Measurements from ENCODE around the gene RXYLT1.
"Not testable (repeated sequence)": the region's sequence is repeated elsewhere in the genome, so short reads cannot be mapped to it uniquely, and the experiment has no call there.

The RXYLT1 gene

DNA sequence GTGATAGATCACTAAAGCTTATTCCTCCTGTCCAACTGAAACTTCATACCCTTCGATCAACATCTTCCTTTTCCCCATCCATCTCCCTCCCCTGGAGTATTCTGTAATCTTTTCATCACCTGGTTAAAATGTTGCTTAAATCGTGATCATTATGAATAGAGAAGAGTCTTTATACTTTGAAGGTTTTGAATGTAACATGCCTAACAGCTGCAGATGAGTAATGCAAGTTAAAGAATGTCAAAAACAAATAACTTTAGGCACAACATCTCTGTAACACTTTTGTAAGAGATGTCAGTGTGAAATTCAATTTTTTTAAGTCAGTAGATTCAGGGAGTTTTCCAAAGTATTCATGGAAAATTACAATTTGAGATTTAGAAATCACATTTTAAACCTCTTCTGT, 25.0 kb downstream of the RXYLT1 start:
- no peak for DNase-seq

- DNase-seq = no peak
These were observed 26.3 kb downstream of the RXYLT1 start for GRCh38 chr12:63805704-63806672.

DNA sequence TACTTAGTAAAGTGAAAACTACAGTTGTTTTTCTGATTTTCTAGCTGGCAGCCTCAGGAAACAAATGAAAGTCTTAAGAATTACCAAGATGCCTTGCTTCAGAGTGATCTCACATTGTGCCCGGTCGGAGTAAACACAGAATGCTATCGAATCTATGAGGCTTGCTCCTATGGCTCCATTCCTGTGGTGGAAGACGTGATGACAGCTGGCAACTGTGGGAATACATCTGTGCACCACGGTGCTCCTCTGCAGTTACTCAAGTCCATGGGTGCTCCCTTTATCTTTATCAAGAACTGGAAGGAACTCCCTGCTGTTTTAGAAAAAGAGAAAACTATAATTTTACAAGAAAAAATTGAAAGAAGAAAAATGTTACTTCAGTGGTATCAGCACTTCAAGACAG, 28.9 kb downstream of the RXYLT1 start:
- no peak for DNase-seq

DNA sequence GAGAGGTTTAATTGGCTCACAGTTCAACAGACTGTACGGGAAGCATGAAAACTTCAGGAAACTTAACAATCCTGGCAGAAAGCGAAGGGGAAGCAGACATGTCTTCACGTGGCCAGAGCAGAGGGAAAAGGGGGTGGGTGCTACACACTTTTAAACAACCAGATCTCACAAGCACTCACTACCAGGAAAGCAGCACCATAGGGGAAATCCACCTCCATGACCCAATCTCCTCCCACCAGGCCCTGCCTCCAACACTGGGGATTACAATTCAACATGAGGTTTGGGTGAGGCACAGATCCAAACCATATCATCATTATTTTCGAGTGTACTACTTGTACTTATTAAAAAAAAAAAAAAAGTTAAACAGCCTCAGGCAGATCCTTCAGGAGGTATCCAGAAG, 29.9 kb downstream of the RXYLT1 start:
- DNase-seq = no peak

GRCh38 chr12:63811334-63811733, 31.6 kb downstream of the RXYLT1 start:
- no peak for DNase-seq

GRCh38 chr12:63811755-63812154, 32.0 kb downstream of the RXYLT1 start:
- DNase-seq = no peak

GRCh38 chr12:63814146-63814772, 34.5 kb downstream of the RXYLT1 start:
- no peak for DNase-seq

- DNase-seq = no peak
These were observed 35.8 kb downstream of the RXYLT1 start for GRCh38 chr12:63815482-63815852.

DNA sequence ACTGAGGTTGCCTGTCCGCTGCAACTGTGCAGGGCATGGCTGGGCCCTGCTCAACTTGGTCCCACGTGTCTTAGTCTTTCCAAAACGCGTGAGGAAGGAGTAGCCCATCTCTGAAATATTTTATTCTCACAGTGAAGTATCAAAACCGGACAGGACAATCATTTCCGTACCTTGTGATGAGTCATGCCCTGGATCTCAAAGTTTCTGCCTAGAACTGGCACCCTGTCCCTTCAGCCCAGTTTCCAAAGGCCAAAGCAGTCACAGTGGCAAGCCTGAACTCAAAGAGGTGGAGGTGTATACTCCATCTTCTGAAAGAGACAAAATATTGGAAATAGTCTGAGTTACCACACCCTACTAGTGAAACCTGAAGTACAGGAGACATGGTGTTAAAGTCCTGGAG, 36.3 kb downstream of the RXYLT1 start:
- DNase-seq = no peak

DNA sequence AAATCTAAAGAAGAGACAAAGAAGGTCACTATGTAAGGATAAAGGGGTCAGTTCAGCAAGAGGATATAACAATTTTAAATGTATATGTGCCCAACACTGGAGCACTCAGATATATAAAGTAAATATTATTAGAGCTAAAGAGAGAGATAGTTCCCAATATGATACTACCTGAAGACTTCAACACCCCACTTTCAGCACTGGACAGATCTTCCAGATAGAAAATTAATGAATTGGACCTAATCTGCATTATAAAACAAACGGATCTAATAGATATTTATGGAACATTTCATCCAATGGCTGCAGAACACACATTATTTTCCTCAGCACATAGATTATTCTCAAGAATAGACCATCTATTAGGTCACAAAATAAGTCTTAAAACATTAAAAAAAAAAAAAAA, 40.7 kb downstream of the RXYLT1 start:
- no peak for DNase-seq

- no peak for DNase-seq
These were observed 42.1 kb downstream of the RXYLT1 start for GRCh38 chr12:63821781-63822251.

DNA sequence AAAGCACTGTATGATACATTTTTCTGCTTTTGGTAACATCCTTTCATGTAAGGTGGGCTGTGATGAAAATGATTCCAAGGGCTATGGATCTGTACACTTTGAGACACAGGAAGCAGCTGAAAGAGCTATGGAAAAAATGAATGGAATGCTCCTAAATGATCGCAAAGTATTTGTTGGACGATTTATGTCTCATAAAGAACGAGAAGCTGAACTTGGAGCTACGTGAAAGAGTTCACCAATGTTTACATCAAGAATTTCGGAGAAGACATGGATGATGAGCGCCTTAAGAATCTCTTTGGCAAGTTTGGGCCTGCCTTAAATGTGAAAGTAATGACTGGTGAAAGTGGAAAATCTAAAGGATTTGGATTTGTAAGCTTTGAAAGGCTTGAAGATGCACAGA, 42.6 kb downstream of the RXYLT1 start:
- DNase-seq = no peak

DNA sequence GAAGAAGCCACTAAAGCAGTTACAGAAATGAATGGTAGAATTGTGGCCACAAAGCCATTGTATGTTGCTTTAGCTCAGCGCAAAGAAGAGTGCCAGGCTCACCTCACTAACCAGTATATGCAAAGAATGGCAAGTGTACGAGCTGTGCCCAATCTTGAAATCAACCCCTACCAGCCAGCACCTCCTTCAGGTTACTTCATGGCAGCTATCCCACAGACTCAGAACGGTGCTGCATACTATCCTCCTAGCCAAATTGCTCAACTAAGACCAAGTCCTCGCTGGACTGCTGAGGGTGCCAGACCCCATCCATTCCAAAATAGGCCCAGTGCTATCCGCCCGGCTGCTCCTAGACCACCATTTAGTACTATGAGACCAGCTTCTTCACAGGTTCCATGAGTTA, 43.3 kb downstream of the RXYLT1 start:
- DNase-seq = no peak

GRCh38 chr12:63826006-63826585, 46.4 kb downstream of the RXYLT1 start:
- no peak for DNase-seq

DNA sequence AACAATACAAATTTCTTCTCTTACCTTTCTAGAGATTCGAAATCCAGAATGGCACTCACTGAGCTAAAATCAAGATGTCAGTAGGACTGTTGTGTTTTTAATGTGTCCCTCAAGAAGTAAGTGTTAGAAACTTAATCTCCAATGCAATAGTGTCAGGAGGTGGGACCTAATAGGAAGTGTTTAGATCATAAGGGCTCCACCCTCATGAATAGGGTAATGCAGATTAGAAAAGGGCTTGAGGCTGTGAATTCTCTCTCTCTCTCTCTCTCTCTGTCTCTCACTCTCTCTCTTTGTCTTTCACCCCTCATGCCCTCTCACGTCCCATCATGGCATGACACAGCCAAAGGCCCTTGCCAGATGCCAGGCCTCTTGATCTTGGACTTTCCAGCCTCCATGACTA, 49.2 kb downstream of the RXYLT1 start:
- no peak for DNase-seq

DNA sequence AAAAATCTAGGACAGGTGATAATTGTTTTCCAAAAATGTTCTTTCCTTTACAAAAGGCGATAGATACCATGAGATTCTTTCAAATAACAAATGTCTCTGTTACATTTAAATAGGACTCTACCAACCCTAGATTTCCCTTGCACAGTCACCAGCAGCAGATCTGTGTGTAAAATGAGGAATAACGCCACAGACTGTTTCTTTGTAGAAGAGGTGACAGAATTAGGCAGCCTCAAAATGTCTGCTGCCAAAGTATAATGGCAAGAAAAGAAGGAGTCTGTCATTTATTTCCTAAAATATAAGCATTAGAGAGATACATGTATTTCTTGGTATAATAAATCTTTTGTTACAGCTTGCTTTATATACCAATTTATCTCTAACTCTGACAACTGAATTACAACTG, 56.3 kb downstream of the RXYLT1 start:
- DNase-seq = no peak

DNA sequence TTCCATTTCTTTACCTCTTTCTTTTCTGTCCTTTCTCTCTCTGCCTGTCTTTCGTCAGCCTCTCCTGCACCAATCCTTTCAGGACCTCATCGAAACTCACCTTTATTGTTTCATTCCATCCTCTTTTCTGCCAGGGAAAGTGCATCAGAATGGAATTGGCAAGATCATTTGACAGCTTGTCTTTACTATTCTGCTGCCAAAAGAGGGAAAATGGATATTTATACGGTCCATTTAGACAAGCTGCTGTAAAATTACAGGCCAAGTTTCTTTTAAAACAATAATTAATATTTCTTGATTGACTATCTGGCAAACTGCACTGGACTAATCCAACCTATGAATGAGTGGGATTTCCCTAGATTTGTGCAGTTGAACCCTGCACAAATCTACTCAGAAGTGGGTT, 57.2 kb downstream of the RXYLT1 start:
- DNase-seq = no peak

- DNase-seq = no peak
These were observed 58.7 kb downstream of the RXYLT1 start for GRCh38 chr12:63838411-63838810.

- DNase-seq = no peak
These were observed 61.3 kb downstream of the RXYLT1 start for GRCh38 chr12:63841011-63841410.

DNA sequence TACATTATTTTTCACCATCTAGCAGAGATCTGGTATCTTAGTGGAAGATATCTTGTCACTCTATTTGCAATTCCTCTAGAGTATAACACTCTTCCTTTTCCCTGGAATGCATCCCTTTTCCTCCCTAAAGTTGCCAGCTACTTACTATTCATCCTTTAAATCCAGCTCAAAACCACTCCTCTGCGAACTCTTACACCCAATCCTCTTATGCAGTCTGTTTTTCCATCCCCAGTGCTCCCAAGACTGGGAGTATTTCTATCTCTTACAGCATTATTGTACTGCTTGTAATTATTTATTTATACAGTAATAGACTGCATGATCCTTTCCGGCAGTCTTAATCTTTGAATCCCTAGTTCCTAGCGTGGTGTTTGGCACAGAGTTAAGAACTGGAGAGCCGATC, 61.9 kb downstream of the RXYLT1 start:
- DNase-seq = no peak

GRCh38 chr12:63842750-63843149, 63.0 kb downstream of the RXYLT1 start:
- not testable (repeated sequence) for DNase-seq

DNA sequence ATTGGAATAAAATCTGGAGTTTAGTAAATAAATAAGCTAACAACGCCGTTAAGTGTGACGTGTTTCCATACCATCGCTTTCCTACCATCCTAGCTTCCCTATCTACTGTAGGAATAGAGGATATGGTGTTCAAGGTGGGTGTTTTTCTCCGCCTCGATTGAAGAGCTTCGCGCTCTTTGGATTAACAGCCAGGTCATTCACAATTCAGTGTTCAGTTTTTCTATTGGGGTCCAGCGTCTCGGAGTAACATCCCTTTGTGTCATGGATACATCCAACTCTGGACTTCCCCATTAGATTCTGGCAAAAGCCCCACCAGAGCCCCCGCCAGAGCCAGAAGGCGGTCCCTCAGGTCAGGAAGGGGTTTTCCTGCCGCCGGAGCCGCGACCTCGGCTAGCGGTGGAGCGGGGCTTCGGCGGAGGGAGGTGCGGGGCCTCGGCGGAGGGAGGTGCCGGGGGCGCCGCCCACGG, 63.6 kb downstream of the RXYLT1 start:
- DNase-seq = no peak

DNA sequence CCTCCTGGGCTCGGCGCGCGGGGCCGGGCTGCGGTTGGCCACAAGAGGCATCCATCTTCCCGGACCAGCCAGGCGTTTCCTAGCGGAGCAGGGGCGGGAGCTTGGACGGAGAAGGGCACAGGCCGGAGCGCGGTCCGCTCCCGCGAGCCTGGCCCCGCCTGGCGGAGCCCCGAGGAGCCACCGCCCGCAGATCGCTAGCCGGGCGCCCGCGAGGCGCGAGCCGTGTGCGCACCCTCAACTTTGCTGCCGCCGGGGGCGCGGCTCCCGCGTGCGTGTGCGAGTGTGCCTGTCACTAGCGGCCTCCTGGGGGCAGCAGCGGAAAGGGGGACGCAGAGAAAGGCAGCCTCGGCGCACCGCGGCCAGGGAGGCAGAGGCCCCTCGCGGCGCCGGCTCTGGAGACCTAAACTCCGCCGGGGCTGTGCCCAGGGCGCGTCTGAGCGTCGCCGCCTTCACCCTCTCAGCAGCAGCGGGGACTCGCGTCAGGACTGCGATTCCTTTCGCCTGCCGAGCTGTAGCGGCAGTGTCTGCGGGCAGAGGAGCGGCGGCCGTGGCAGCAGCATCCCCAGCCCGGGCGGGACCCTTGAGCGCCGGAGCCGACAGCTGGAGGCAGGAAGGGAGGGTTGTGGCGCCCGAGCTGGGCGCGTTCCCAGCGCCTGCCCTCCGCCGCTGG, 64.1 kb downstream of the RXYLT1 start:
- no peak for DNase-seq

Data from KG1 (cell line).